ENCODE results near the gene GAMT.

DNA sequence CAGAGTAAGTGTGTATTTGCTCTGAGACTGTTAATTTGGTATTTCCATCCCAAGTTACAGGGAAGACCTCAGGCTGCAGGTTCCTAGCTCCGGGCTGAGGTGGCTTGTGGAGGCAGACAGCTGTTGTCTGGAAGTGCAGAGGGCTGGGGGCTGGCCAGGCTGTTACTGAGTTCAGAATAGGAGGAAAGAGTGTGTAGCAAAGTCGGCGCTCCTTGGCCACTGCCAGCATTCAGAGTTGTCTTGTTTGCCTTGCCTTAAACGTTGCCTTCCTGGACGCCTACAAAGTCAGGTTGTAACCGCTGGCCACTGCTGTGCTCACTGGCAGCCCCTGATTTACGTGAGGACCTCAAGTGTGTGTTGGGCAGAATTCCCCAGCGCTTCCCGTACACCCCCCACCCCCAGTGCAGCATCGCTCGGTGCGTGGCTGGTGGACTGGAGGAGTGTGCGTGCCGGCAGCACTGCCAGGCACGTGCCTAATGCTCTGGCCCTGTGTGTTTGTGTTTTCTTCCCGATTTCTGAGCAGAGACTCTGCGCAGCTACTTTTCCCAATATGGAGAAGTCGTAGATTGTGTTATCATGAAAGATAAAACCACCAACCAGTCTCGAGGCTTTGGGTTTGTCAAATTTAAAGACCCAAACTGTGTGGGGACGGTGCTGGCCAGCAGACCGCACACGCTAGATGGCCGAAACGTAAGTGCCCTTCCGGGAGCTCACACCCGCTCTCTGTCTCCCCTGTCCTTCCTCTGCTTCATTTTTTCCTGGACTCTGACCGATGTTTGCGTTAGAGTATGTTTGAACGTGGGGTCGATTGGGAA, 16.5 kb upstream of the GAMT start:
- TF ChIP-seq CTCF (IDR thresholded peaks at IDR 0.05; ENCODE audit: borderline replicate concordance, extremely low read depth, low read length, poor library complexity, severe bottlenecking) (no peak), EZH2 (IDR thresholded peaks at IDR 0.05; ENCODE audit: borderline replicate concordance, low read depth, low read length, severe bottlenecking) (no peak)
